Esophagus mucosa (tissue), 1 donor: ENCODE data around the gene FGR. TPM values are rescaled to one million over a fixed set of nuclear protein-coding genes. Genes with fewer than 3 reads are reported as not detected.

Experiments used
- ATAC-seq: fragments of 200-7000 bp; cut with Tn5 transposase; one replicate; pipeline ENCODE4 v1.9.1; 2020
- total RNA-seq: library from RNA; stranded (reverse); gene quantifications from one replicate; pipeline ENCODE4 v1.2.4, GENCODE V29; 2023
- donor health status: DM: yes; HTN: yes; CAD: no.

Gene FGR
- total RNA-seq, 1 donor from 2014 or later, result 1.3 TPM

GRCh38 chr1:27585684-27586083 lies 49.3 kb downstream of the FGR start:
- no peak for ATAC-seq

GRCh38 chr1:27584453-27584852 lies 50.5 kb downstream of the FGR start:
- ATAC-seq, result peak; percentile 73

- peak; percentile 53 for ATAC-seq
These were observed 51.5 kb downstream of the FGR start for GRCh38 chr1:27583479-27583878.

- no peak for ATAC-seq
These were observed 53.2 kb downstream of the FGR start for GRCh38 chr1:27581823-27582243.

- no peak for ATAC-seq
These were observed 57.3 kb downstream of the FGR start for GRCh38 chr1:27577504-27578188.

GRCh38 chr1:27576806-27577227 lies 58.2 kb downstream of the FGR start:
- peak; percentile 7 for ATAC-seq

GRCh38 chr1:27575840-27576331 lies 59.1 kb downstream of the FGR start:
- ATAC-seq, result peak; percentile 39

GRCh38 chr1:27574871-27575831 lies 59.8 kb downstream of the FGR start:
- peak; percentile 26 for ATAC-seq

- ATAC-seq, result no peak
These were observed 60.8 kb downstream of the FGR start for GRCh38 chr1:27574001-27574781.

GRCh38 chr1:27572679-27573426 lies 62.1 kb downstream of the FGR start:
- ATAC-seq, result no peak

- no peak for ATAC-seq
These were observed 62.8 kb downstream of the FGR start for GRCh38 chr1:27572019-27572678.

GRCh38 chr1:27571439-27572018 lies 63.5 kb downstream of the FGR start:
- no peak for ATAC-seq

- ATAC-seq, result no peak
These were observed 64.2 kb downstream of the FGR start for GRCh38 chr1:27570784-27571183.

- ATAC-seq, result no peak
These were observed 64.6 kb downstream of the FGR start for GRCh38 chr1:27570356-27570755.

- no peak for ATAC-seq
These were observed 65.3 kb downstream of the FGR start for GRCh38 chr1:27569506-27570291.

- ATAC-seq, result peak; percentile 6
These were observed 65.9 kb downstream of the FGR start for GRCh38 chr1:27569088-27569460.

GRCh38 chr1:27568300-27569087 lies 66.5 kb downstream of the FGR start:
- ATAC-seq, result peak; percentile 88

GRCh38 chr1:27567971-27568299 lies 67.0 kb downstream of the FGR start:
- ATAC-seq, result no peak

GRCh38 chr1:27567146-27567526 lies 67.8 kb downstream of the FGR start:
- ATAC-seq, result no peak
